Upper lobe of left lung (tissue), 4 donors: Measurements from ENCODE around the gene EIF4G3.

Experiments
- EP300 ChIP-seq, 4 donors: sonication (generic); formaldehyde crosslinking; IDR thresholded peaks; one replicate each; pipeline ENCODE4 v1.5.1; 2017; ENCODE audit warnings: antibody characterized with exemption in 4 of 4, control low read depth in 2 of 4
- POLR2A ChIP-seq, 4 donors: fragments of 450-650 bp; IDR thresholded peaks; one replicate each; pipeline ENCODE4 v1.5.1; 2016 to 2017; ENCODE audit warnings: antibody characterized with exemption in 4 of 4, mild to moderate bottlenecking in 2 of 4
- TF ChIP-seq, protein P1 (sequence below), 6 experiments: fragments of 450-650 bp in 4 of 6; fragments of 200-600 bp in 2 of 6; sonication (generic) in 2 of 6; IDR thresholded peaks; one replicate each; pipeline ENCODE4 v1.5.1; 2016 to 2019; ENCODE audit warnings: antibody characterized with exemption in 6 of 6

- TF ChIP-seq, protein P1, sequence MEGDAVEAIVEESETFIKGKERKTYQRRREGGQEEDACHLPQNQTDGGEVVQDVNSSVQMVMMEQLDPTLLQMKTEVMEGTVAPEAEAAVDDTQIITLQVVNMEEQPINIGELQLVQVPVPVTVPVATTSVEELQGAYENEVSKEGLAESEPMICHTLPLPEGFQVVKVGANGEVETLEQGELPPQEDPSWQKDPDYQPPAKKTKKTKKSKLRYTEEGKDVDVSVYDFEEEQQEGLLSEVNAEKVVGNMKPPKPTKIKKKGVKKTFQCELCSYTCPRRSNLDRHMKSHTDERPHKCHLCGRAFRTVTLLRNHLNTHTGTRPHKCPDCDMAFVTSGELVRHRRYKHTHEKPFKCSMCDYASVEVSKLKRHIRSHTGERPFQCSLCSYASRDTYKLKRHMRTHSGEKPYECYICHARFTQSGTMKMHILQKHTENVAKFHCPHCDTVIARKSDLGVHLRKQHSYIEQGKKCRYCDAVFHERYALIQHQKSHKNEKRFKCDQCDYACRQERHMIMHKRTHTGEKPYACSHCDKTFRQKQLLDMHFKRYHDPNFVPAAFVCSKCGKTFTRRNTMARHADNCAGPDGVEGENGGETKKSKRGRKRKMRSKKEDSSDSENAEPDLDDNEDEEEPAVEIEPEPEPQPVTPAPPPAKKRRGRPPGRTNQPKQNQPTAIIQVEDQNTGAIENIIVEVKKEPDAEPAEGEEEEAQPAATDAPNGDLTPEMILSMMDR (IDR thresholded peaks at IDR 0.05): no peak
- no peak for TF ChIP-seq POLR2A (IDR thresholded peaks at IDR 0.05)
- no peak for TF ChIP-seq EP300 (IDR thresholded peaks at IDR 0.05)
Measured at GRCh38 chr1:21165646-21166045, 11.1 kb downstream of the EIF4G3 start.
